PC-3 (cell line): ENCODE measurements around the gene ARL6IP4. TPM values are rescaled to one million over a fixed set of nuclear protein-coding genes. Genes with fewer than 3 reads are reported as not detected.

Experiments used
- ATAC-seq: fragments of 200-7000 bp; cut with Tn5 transposase; 2 replicates; pipeline ENCODE4 v1.9.1; 2020; ENCODE audit warnings: mild to moderate bottlenecking, moderate library complexity
- BruUV-seq: library from RNA; stranded (reverse); fragments of 400-500 nt; replicated peaks from 2 replicates; lab custom pipeline; 2021; lab: Mats Ljungman, UMichigan
- CTCF ChIA-PET: fragments of 300-600 bp; sonication (Branson Sonifier 250); formaldehyde crosslinking; loops from one replicate; lab custom pipeline; 2022; ENCODE audit warnings: antibody characterized with exemption; lab: Charles Lee
- POLR2A ChIA-PET: fragments of 300-600 bp; sonication (Branson Sonifier 250); formaldehyde crosslinking; loops from one replicate; lab custom pipeline; 2022; ENCODE audit warnings: antibody characterized with exemption; ENCODE audit not compliant: unreplicated experiment; lab: Charles Lee
- DNase-seq: peaks from one replicate; pipeline ENCODE4 v3.0.0-alpha.2; 2015
- H2AFZ ChIP-seq: fragments of 300-600 bp; sonication (generic); 2 replicates; pipeline ENCODE4 v1.6.0; 2016; ENCODE audit warnings: antibody characterized with exemption, low read length
- H3F3A ChIP-seq: fragments of 300-600 bp; sonication (generic); one replicate; pipeline ENCODE4 v1.6.0; 2017; ENCODE audit warnings: antibody characterized with exemption, low read length, control low read depth, mild to moderate bottlenecking; ENCODE audit not compliant: unreplicated experiment
- H3K27ac ChIP-seq: fragments of 300-600 bp; sonication (generic); 2 replicates; pipeline ENCODE4 v1.5.1; 2016; ENCODE audit warnings: mild to moderate bottlenecking, low read length
- H3K27me3 ChIP-seq: fragments of 300-600 bp; sonication (generic); 2 replicates; pipeline ENCODE4 v1.6.1; 2016; ENCODE audit warnings: low read length, mixed read lengths
- H3K36me3 ChIP-seq: fragments of 300-600 bp; sonication (generic); 2 replicates; pipeline ENCODE4 v1.6.1; 2016; ENCODE audit warnings: low read depth, mixed run types, low read length, mixed read lengths
- H3K4me1 ChIP-seq: fragments of 300-600 bp; sonication (generic); 2 replicates; pipeline ENCODE4 v1.5.1; 2016; ENCODE audit warnings: low read length; ENCODE audit not compliant: insufficient read depth
- H3K4me2 ChIP-seq: fragments of 300-600 bp; sonication (generic); 2 replicates; pipeline ENCODE4 v1.6.0; 2016; ENCODE audit warnings: low read length
- H3K4me3 ChIP-seq: fragments of 300-600 bp; sonication (generic); 2 replicates; pipeline ENCODE4 v1.5.1; 2016; ENCODE audit warnings: mild to moderate bottlenecking, low read length, mixed read lengths
- H3K79me2 ChIP-seq: fragments of 300-600 bp; sonication (generic); 2 replicates; pipeline ENCODE4 v1.6.1; 2017; ENCODE audit warnings: low read length, mixed read lengths
- H3K9ac ChIP-seq: fragments of 300-600 bp; sonication (generic); 2 replicates; pipeline ENCODE4 v1.6.0; 2016; ENCODE audit warnings: mild to moderate bottlenecking, low read length
- H3K9me2 ChIP-seq: fragments of 300-600 bp; sonication (generic); replicated peaks from 2 replicates; pipeline ENCODE4 v1.6.1; 2016; ENCODE audit warnings: mixed run types, low read length, mixed read lengths
- H3K9me3 ChIP-seq: fragments of 300-600 bp; sonication (generic); 2 replicates; pipeline ENCODE4 v1.6.1; 2016; ENCODE audit warnings: low read length, mixed read lengths
- H4K20me1 ChIP-seq: fragments of 300-600 bp; sonication (generic); 2 replicates; pipeline ENCODE4 v1.6.1; 2016; ENCODE audit warnings: low read length, mixed read lengths
- EZH2 ChIP-seq: fragments of 300-600 bp; sonication (generic); IDR thresholded peaks from one replicate; pipeline ENCODE4 v1.6.1; 2017; ENCODE audit warnings: antibody characterized with exemption, mild to moderate bottlenecking, low read length; ENCODE audit not compliant: unreplicated experiment
- EZH2phosphoT487 ChIP-seq: fragments of 300-600 bp; sonication (generic); IDR thresholded peaks from 2 replicates; pipeline ENCODE4 v1.6.1; 2018; ENCODE audit warnings: mild to moderate bottlenecking, antibody characterized with exemption, low read length, borderline replicate concordance
- intact Hi-C: fragments of 100-400 bp; cut with micrococcal nuclease; formaldehyde crosslinking; loops from 2 replicates; pipeline ENCODE4 v1.9.0; 2023
- total RNA-seq: library from RNA; depleted of rRNA; stranded (reverse); fragments of >200 nt; gene quantifications from 2 replicates; pipeline ENCODE4 v1.2.3, GENCODE V29; 2014
- TF ChIP-seq, protein P1 (sequence below): fragments of 300-600 bp; sonication (generic); conservative IDR thresholded peaks from 2 replicates; pipeline ENCODE4 v1.5.1; 2017; ENCODE audit warnings: antibody characterized with exemption, low read depth, mild to moderate bottlenecking, low read length

The ARL6IP4 gene
- total RNA-seq, 1 experiment from 2014 or later, result 363 TPM

GRCh38 chr12:122994781-122995502 is 14.5 kb downstream of the ARL6IP4 start:
- CTCF ChIA-PET, result no interaction called here
- ATAC-seq, result no peak

GRCh38 chr12:122995503-122996187 is 15.2 kb downstream of the ARL6IP4 start:
- H3K27me3 ChIP-seq, result no peaks in the 10 kb centered on the region
- H3K27ac ChIP-seq, result no peak overlapping the region
- BruUV-seq, result no TSS peak
- H3K9me2 ChIP-seq, result no peaks in the 10 kb centered on the region
- H3K9ac ChIP-seq, result no peak overlapping the region
- H3K4me1 ChIP-seq, result no peaks in the 10 kb centered on the region
- H3K4me3 ChIP-seq, result no peak overlapping the region
- DNase-seq, result no peak
- no peaks in the 10 kb centered on the region for H4K20me1 ChIP-seq
- H3K9me3 ChIP-seq, result no peaks in the 10 kb centered on the region
- ChIA-PET CTCF (no interaction called here), POLR2A (no interaction called here)
- H3K36me3 ChIP-seq, result no peaks in the 10 kb centered on the region
- intact Hi-C loops, result no loop called here
- H3K4me2 ChIP-seq, result no peak overlapping the region
- H2AFZ ChIP-seq, result no peak overlapping the region
- ATAC-seq, result no peak
- H3F3A ChIP-seq, result no peaks in the 10 kb centered on the region
- TF ChIP-seq, protein P1, sequence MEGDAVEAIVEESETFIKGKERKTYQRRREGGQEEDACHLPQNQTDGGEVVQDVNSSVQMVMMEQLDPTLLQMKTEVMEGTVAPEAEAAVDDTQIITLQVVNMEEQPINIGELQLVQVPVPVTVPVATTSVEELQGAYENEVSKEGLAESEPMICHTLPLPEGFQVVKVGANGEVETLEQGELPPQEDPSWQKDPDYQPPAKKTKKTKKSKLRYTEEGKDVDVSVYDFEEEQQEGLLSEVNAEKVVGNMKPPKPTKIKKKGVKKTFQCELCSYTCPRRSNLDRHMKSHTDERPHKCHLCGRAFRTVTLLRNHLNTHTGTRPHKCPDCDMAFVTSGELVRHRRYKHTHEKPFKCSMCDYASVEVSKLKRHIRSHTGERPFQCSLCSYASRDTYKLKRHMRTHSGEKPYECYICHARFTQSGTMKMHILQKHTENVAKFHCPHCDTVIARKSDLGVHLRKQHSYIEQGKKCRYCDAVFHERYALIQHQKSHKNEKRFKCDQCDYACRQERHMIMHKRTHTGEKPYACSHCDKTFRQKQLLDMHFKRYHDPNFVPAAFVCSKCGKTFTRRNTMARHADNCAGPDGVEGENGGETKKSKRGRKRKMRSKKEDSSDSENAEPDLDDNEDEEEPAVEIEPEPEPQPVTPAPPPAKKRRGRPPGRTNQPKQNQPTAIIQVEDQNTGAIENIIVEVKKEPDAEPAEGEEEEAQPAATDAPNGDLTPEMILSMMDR, result no peak
- TF ChIP-seq EZH2phosphoT487, result no peak
- no peak for TF ChIP-seq EZH2
- H3K79me2 ChIP-seq, result no peaks in the 10 kb centered on the region

More at GRCh38 chr12:122994781-122995502, 14.5 kb downstream of the ARL6IP4 start:
- DNase-seq, result no peak
- no peaks in the 10 kb centered on the region for H3K9me2 ChIP-seq
- no peak overlapping the region for H2AFZ ChIP-seq
- H3F3A ChIP-seq, result no peaks in the 10 kb centered on the region
- H3K79me2 ChIP-seq, result no peaks in the 10 kb centered on the region
- TF ChIP-seq EZH2 (no peak), EZH2phosphoT487 (no peak)
- TF ChIP-seq, protein P1, result no peak
- H3K4me1 ChIP-seq, result no peaks in the 10 kb centered on the region
- H3K9ac ChIP-seq, result no peak overlapping the region
- BruUV-seq, result no TSS peak
- no peaks in the 10 kb centered on the region for H3K9me3 ChIP-seq
- no peak overlapping the region for H3K4me3 ChIP-seq
- no peaks in the 10 kb centered on the region for H3K27me3 ChIP-seq
- H4K20me1 ChIP-seq, result no peaks in the 10 kb centered on the region
- no peak overlapping the region for H3K4me2 ChIP-seq
- H3K27ac ChIP-seq, result no peak overlapping the region
- H3K36me3 ChIP-seq, result no peaks in the 10 kb centered on the region
- intact Hi-C loops, result no loop called here
- POLR2A ChIA-PET, result no interaction called here

- Histone ChIP-seq H3K4me3 (no peak overlapping the region), H3K79me2 (no peaks in the 10 kb centered on the region), H3F3A (no peaks in the 10 kb centered on the region), H3K27me3 (no peaks in the 10 kb centered on the region), H3K9me3 (no peaks in the 10 kb centered on the region), H3K36me3 (no peaks in the 10 kb centered on the region), H3K9ac (no peak overlapping the region), H3K4me2 (no peak overlapping the region), H3K9me2 (no peaks in the 10 kb centered on the region), H3K27ac (no peak overlapping the region), H2AFZ (no peak overlapping the region), H4K20me1 (no peaks in the 10 kb centered on the region), H3K4me1 (no peaks in the 10 kb centered on the region)
- DNase-seq, result no peak
- TF ChIP-seq EZH2 (no peak), EZH2phosphoT487 (no peak)
- TF ChIP-seq, protein P1, result no peak
- ChIA-PET CTCF (no interaction called here), POLR2A (no interaction called here)
- no TSS peak for BruUV-seq
- no peak for ATAC-seq
- intact Hi-C loops, result no loop called here
Measured at GRCh38 chr12:122996188-122996601, 15.7 kb downstream of the ARL6IP4 start.
